Measurements from ENCODE around the gene EPAS1. TPM values are rescaled to one million over a fixed set of nuclear protein-coding genes. Genes with fewer than 3 reads are reported as not detected.

The EPAS1 gene
- total RNA-seq, 1 donor, result 132 TPM

GRCh38 chr2:46317094-46317486 is 19.9 kb downstream of the EPAS1 start:
- no peak for DNase-seq (ENCODE audit: low read depth)
- no peak for TF ChIP-seq CTCF (IDR thresholded peaks at IDR 0.05; ENCODE audit: insufficient read depth, low read depth, low read length)
- no peak overlapping the region for H3K4me3 ChIP-seq (ENCODE audit: low read depth, low read length)

- H3K4me3 ChIP-seq (ENCODE audit: low read depth, low read length), result no peak overlapping the region
- TF ChIP-seq CTCF (IDR thresholded peaks at IDR 0.05; ENCODE audit: insufficient read depth, low read depth, low read length), result no peak
- DNase-seq (ENCODE audit: low read depth), result no peak
Observed at GRCh38 chr2:46318579-46319460, 21.6 kb downstream of the EPAS1 start.

- no peak overlapping the region for H3K4me3 ChIP-seq (ENCODE audit: low read depth, low read length)
- TF ChIP-seq CTCF (IDR thresholded peaks at IDR 0.05; ENCODE audit: insufficient read depth, low read depth, low read length), result no peak
- peak; percentile 70 for DNase-seq (ENCODE audit: low read depth)
Observed at GRCh38 chr2:46319711-46320110, 22.5 kb downstream of the EPAS1 start.

GRCh38 chr2:46320141-46320567 is 22.9 kb downstream of the EPAS1 start:
- peak overlapping the region; percentile 14 for H3K4me3 ChIP-seq (ENCODE audit: low read depth, low read length)

GRCh38 chr2:46323730-46324129 is 26.5 kb downstream of the EPAS1 start:
- H3K4me3 ChIP-seq (ENCODE audit: low read depth, low read length), result no peak overlapping the region
- TF ChIP-seq CTCF (IDR thresholded peaks at IDR 0.05; ENCODE audit: insufficient read depth, low read depth, low read length), result no peak
- no peak for DNase-seq (ENCODE audit: low read depth)

More at GRCh38 chr2:46320141-46320567, 22.9 kb downstream of the EPAS1 start:
- DNase-seq (ENCODE audit: low read depth), result peak; percentile 65
- no peak for TF ChIP-seq CTCF (IDR thresholded peaks at IDR 0.05; ENCODE audit: insufficient read depth, low read depth, low read length)

- peak; percentile 56 for DNase-seq (ENCODE audit: low read depth)
Observed at GRCh38 chr2:46325182-46325928, 28.1 kb downstream of the EPAS1 start.

More at GRCh38 chr2:46325182-46325928, 28.1 kb downstream of the EPAS1 start:
- TF ChIP-seq CTCF (IDR thresholded peaks at IDR 0.05; ENCODE audit: insufficient read depth, low read depth, low read length), result no peak
- no peak overlapping the region for H3K4me3 ChIP-seq (ENCODE audit: low read depth, low read length)

Measured in fibroblast of villous mesenchyme (primary cell).